Caco-2 (cell line): ENCODE measurements around the gene CLMN. TPM values are rescaled to one million over a fixed set of nuclear protein-coding genes. Genes with fewer than 3 reads are reported as not detected.

Experiments used
- BruUV-seq: library from RNA; stranded (reverse); fragments of 400-500 nt; replicated peaks from 2 replicates; lab custom pipeline; 2021; lab: Mats Ljungman, UMichigan
- CTCF ChIA-PET: fragments of 300-600 bp; sonication (Branson Sonifier 250); formaldehyde crosslinking; loops from one replicate; lab custom pipeline; 2022; ENCODE audit warnings: antibody characterized with exemption; lab: Charles Lee
- POLR2A ChIA-PET: fragments of 300-600 bp; sonication (Branson Sonifier 250); formaldehyde crosslinking; loops from one replicate; lab custom pipeline; 2022; ENCODE audit warnings: antibody characterized with exemption; lab: Charles Lee
- DNase-seq, 2 experiments: peaks; one replicate each; pipeline versions ENCODE4 v3.0.0 to v3.0.0-alpha.2; 2020 to 2022
- H3K27me3 ChIP-seq: replicated peaks from 2 replicates; pipeline ENCODE4 v1.6.0; 2011; ENCODE audit warnings: low read length; ENCODE audit not compliant: control insufficient read depth, insufficient read depth
- H3K36me3 ChIP-seq: 2 replicates; pipeline ENCODE4 v1.5.1; 2011; ENCODE audit warnings: low read length; ENCODE audit not compliant: control insufficient read depth, insufficient read depth
- H3K4me1 ChIP-seq: fragments of 250-450 bp; sonication (Bioruptor Pico); 2 replicates; pipeline ENCODE4 v1.5.1; 2020; ENCODE audit warnings: mild to moderate bottlenecking
- H3K4me3 ChIP-seq: 2 replicates; pipeline ENCODE4 v1.5.1; 2011; ENCODE audit warnings: low read depth, mild to moderate bottlenecking, control low read depth, low read length
- H3K9me3 ChIP-seq: fragments of 250-450 bp; sonication (Bioruptor Pico); 2 replicates; pipeline ENCODE4 v1.5.1; 2020; ENCODE audit warnings: mild to moderate bottlenecking, moderate library complexity
- H3K27ac Mint-ChIP-seq: one replicate; pipeline ENCODE4 v1.8.0; 2022; ENCODE audit warnings: mixed read lengths; ENCODE audit not compliant: unreplicated experiment
- H3K27me3 Mint-ChIP-seq: one replicate; pipeline ENCODE4 v1.8.0; 2022; ENCODE audit warnings: mixed read lengths; ENCODE audit not compliant: insufficient read depth, unreplicated experiment
- H3K36me3 Mint-ChIP-seq: one replicate; pipeline ENCODE4 v1.8.0; 2022; ENCODE audit warnings: mild to moderate bottlenecking, mixed read lengths; ENCODE audit not compliant: insufficient read depth, unreplicated experiment
- H3K4me1 Mint-ChIP-seq: one replicate; pipeline ENCODE4 v1.8.0; 2022; ENCODE audit warnings: low read depth, mixed read lengths; ENCODE audit not compliant: unreplicated experiment
- H3K4me3 Mint-ChIP-seq: one replicate; pipeline ENCODE4 v1.8.0; 2022; ENCODE audit warnings: mild to moderate bottlenecking, moderate library complexity, mixed read lengths; ENCODE audit not compliant: unreplicated experiment
- H3K9me3 Mint-ChIP-seq: one replicate; pipeline ENCODE4 v1.8.0; 2022; ENCODE audit warnings: mixed read lengths; ENCODE audit not compliant: unreplicated experiment
- CTCF ChIP-seq, 2 experiments: fragments of 200-600 bp in 1 of 2; IDR thresholded peaks; 1 replicate in 1 of 2; 2 replicates in 1 of 2; pipeline versions ENCODE4 v1.5.1 to v1.8.0; 2011 to 2022; ENCODE audit warnings: antibody characterized with exemption in 1 of 2, control low read depth in 1 of 2, inconsistent platforms in 1 of 2, low read depth in 1 of 2, low read length in 1 of 2, mild to moderate bottlenecking in 1 of 2, moderate library complexity in 1 of 2; ENCODE audit not compliant: insufficient read depth in 1 of 2, severe bottlenecking in 1 of 2, unreplicated experiment in 1 of 2
- intact Hi-C: fragments of 100-400 bp; cut with micrococcal nuclease; formaldehyde crosslinking; loops from one replicate; pipeline ENCODE4 v1.10.0; 2022; ENCODE audit not compliant: unreplicated experiment
- total RNA-seq: library from RNA; stranded (reverse); gene quantifications from 2 replicates; pipeline ENCODE4 v1.2.3, GENCODE V29; 2022

The CLMN gene
- total RNA-seq, 1 experiment from 2014 or later, result 6.7 TPM

- H3K27me3 Mint-ChIP-seq, result no peaks in the 10 kb centered on the region
- Histone ChIP-seq H3K36me3 (no peaks in the 10 kb centered on the region), H3K27me3 (no peaks in the 10 kb centered on the region), H3K4me1 (no peaks in the 10 kb centered on the region), H3K4me3 (no peak overlapping the region), H3K9me3 (no peaks in the 10 kb centered on the region)
- POLR2A ChIA-PET, result no interaction called here
- no peak for DNase-seq
- no peaks in the 10 kb centered on the region for H3K9me3 Mint-ChIP-seq
- intact Hi-C loops, result no loop called here
- peaks cover 17% of the 10 kb centered on the region for H3K4me1 Mint-ChIP-seq
- no peak overlapping the region for H3K4me3 Mint-ChIP-seq
- H3K36me3 Mint-ChIP-seq, result no peaks in the 10 kb centered on the region
- CTCF ChIA-PET, result no interaction called here
- BruUV-seq, result no TSS peak
- no peak overlapping the region for H3K27ac Mint-ChIP-seq
- TF ChIP-seq CTCF (IDR thresholded peaks at IDR 0.05; ENCODE audit: insufficient read depth in 1 of 2, low read depth in 1 of 2, low read length in 1 of 2, severe bottlenecking in 1 of 2, unreplicated experiment in 1 of 2), result no peak
Observed at GRCh38 chr14:95294320-95294719, 25.4 kb downstream of the CLMN start.

GRCh38 chr14:95293449-95293848 lies 26.3 kb downstream of the CLMN start:
- Mint-ChIP-seq H3K9me3 (no peaks in the 10 kb centered on the region), H3K27me3 (no peaks in the 10 kb centered on the region), H3K36me3 (no peaks in the 10 kb centered on the region), H3K4me3 (no peak overlapping the region), H3K4me1 (peaks cover 17% of the 10 kb centered on the region), H3K27ac (no peak overlapping the region)
- Histone ChIP-seq H3K4me3 (no peak overlapping the region), H3K27me3 (no peaks in the 10 kb centered on the region), H3K9me3 (no peaks in the 10 kb centered on the region), H3K36me3 (no peaks in the 10 kb centered on the region), H3K4me1 (no peaks in the 10 kb centered on the region)
- CTCF ChIA-PET, result no interaction called here
- no peak for DNase-seq
- BruUV-seq, result no TSS peak
- POLR2A ChIA-PET, result no interaction called here
- intact Hi-C loops, result no loop called here
- no peak for TF ChIP-seq CTCF (IDR thresholded peaks at IDR 0.05; ENCODE audit: insufficient read depth in 1 of 2, low read depth in 1 of 2, low read length in 1 of 2, severe bottlenecking in 1 of 2, unreplicated experiment in 1 of 2)

- POLR2A ChIA-PET, result interaction anchor here (0.6 kb wide), 1 partner anchor 151 kb away, joined by 3 read pairs; no protein-coding TSS in a partner anchor
- intact Hi-C loops, result no loop called here
- peaks cover 17% of the 10 kb centered on the region for H3K4me1 Mint-ChIP-seq
- H3K36me3 ChIP-seq, result no peaks in the 10 kb centered on the region
- BruUV-seq, result no TSS peak
- no peaks in the 10 kb centered on the region for H3K9me3 Mint-ChIP-seq
- CTCF ChIA-PET, result no interaction called here
- no peak overlapping the region for H3K27ac Mint-ChIP-seq
- H3K4me3 Mint-ChIP-seq, result no peak overlapping the region
- H3K4me3 ChIP-seq, result no peak overlapping the region
- H3K9me3 ChIP-seq, result no peaks in the 10 kb centered on the region
- H3K27me3 Mint-ChIP-seq, result no peaks in the 10 kb centered on the region
- no peak for TF ChIP-seq CTCF (IDR thresholded peaks at IDR 0.05; ENCODE audit: insufficient read depth in 1 of 2, low read depth in 1 of 2, low read length in 1 of 2, severe bottlenecking in 1 of 2, unreplicated experiment in 1 of 2)
- DNase-seq, result no peak
- H3K36me3 Mint-ChIP-seq, result no peaks in the 10 kb centered on the region
- no peaks in the 10 kb centered on the region for H3K27me3 ChIP-seq
- no peaks in the 10 kb centered on the region for H3K4me1 ChIP-seq
Observed at GRCh38 chr14:95292660-95293425, 26.9 kb downstream of the CLMN start.
